Stimulated activated CD8-positive, alpha-beta memory T cell treated with anti-CD3 and anti-CD28 coated beads, Interleukin-4, amount 100 ng/mL, for 4 hours (primary cell): ENCODE measurements around the gene ZFAND3.
"Not testable (repeated sequence)": the region's sequence is repeated elsewhere in the genome, so short reads cannot be mapped to it uniquely, and the experiment has no call there.

Experiments
- DNase-seq, 2 donors: peaks; one replicate each; pipeline ENCODE4 v3.0.0-alpha.2; 2020; ENCODE audit warnings: low read depth in 2 of 2, low spot score in 1 of 2

Gene ZFAND3

DNA sequence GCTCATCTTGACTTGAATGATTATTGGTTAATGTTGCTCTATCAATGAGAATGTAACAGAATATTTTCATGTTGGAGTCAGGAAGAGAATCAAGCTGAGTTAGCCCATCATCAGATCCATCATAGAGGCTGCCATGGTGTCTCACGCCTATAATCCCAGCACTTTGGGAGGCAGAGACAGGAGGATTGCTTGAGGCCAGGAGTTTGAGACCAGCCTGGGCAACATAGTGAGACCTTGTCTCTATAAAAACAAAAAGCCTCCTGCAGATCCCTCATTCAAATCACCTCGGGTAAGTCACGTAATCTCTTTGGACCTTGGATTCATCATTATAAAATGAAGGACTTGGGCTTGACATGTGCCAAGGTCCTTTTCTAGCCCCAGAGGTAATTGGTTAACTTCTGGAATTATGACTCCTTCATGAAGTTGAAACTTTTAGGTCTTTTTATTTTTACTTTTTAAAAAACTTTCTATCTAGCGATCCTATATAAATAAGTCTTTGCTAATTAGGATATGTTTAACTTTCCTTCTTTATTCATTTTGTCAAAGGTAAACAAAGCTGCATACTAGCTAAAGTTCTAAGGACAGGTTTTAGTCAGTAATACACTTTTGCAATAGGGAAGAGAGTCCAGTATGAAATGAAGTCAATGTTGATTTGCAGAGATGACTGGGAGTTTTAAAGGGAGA is 110.9 kb downstream of the ZFAND3 start:
- DNase-seq: no peak

GRCh38 chr6:37931066-37931465 is 111.5 kb downstream of the ZFAND3 start:
- DNase-seq: no peak

DNA sequence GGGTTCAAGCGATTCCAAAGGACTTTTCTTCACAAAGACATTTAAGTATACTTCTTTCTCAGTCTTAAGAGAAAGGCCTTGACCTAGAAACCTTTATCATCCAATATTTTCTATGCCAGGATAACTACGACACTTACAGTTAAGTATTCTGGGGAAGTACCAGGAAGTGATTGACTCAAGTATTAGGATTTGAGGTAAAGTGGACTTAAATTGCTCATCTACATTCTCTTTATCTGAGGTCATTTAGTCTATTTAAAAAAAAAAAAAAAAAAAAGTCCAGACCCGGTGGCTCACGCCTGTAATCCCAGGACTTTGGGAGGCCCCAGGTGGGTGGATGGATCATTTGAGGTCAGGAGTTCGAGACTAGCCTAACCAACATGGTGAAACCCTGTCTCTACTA is 114.7 kb downstream of the ZFAND3 start:
- no peak for DNase-seq

GRCh38 chr6:37936150-37936549 is 116.6 kb downstream of the ZFAND3 start:
- no peak for DNase-seq

- no peak for DNase-seq
These were observed 117.4 kb downstream of the ZFAND3 start for GRCh38 chr6:37936906-37937305.

DNA sequence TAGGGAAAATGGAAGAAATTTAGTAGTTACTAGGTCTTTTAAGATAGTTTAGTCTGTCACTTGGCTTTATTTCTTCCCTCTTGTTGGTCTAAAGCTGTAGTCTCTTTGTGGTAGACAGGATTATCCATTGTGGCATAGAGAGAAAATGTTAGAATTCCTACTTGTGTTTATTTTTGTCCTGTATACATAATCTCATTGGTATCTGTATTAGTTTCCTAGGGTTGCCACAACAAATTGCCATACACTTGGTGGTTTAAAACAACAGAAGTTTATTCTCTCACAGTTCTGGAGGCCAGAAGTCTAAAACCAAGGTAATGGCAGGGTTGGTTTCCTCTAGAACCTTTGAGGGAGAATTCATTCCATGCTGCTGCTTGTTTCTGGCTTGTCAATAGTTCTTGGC is 119.4 kb downstream of the ZFAND3 start:
- DNase-seq: no peak

DNA sequence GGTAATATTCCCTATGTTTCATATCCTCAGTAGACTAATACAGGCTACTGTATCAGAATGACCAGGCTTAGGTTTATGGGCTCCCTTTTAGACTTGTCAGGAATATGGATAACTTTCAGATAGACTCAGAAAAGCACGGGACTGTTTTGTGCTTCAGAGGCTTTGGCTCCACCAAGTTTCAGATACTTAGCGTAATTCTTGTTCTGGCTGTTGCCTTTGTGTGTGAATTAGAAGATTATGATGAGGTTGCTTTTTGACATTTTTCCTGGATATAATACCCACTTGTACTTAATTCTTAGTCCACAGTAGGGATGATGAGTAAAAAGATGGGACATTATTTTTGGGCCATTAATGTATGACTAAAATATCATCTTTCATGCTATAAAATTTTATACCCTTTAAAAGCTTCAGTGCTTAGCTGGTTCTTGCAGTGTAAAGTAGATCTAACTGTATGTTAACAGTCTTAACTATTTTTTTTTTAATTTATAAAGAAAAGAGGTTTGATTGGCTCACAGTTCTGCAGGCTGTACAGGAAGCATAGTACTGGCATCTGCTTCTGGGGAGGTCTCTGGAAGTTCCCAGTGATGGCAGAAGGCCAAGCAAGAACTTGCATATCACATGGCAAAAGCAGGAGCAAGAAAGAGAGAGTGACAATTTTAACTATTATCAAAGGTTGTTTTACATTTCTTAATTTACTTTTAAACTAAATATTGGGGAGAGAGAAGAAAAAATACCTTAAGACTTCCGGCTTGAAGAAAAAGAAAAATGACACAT is 120.7 kb downstream of the ZFAND3 start:
- no peak for DNase-seq

DNA sequence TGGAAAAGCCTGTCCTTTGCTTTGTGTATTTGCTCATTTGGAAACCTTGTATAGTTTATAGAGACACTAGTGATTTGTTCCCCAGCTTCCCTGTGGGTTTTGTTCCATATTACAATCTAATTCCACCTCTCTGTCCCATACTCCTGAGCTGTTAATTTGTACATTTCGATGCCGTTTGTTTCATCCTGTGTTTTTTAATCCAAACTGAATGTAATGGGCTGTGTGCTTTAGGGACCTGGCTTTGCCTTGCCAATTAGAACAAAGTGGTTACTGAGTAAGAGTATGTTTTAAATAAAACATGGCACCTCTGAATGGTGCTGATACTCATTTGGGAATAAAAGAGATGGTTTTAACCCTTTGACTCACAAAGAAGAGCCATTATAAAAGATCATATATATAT is 122.3 kb downstream of the ZFAND3 start:
- DNase-seq: no peak

GRCh38 chr6:37942606-37943376 is 123.3 kb downstream of the ZFAND3 start:
- DNase-seq: no peak

- no peak for DNase-seq
These were observed 124.0 kb downstream of the ZFAND3 start for GRCh38 chr6:37943436-37944058.

- DNase-seq: no peak
These were observed 126.5 kb downstream of the ZFAND3 start for GRCh38 chr6:37946057-37946456.

DNA sequence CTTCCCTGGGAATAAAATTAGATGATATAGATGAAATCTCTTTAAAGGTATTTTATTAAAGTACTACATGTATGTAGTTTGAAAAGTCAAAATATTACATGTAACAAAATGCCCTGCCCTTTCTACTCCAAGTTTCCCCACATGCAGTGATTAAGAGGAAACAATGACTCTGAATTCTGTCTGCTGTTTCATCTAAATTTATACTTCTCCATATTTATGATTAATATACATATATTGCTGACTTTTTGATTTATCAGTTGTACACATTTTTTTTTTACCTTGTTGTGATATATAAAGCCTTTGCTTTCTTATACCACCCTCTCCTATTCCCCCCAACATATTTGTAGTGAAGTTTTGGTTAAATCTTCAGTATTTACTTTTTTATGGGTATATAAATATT is 127.9 kb downstream of the ZFAND3 start:
- DNase-seq: no peak

DNA sequence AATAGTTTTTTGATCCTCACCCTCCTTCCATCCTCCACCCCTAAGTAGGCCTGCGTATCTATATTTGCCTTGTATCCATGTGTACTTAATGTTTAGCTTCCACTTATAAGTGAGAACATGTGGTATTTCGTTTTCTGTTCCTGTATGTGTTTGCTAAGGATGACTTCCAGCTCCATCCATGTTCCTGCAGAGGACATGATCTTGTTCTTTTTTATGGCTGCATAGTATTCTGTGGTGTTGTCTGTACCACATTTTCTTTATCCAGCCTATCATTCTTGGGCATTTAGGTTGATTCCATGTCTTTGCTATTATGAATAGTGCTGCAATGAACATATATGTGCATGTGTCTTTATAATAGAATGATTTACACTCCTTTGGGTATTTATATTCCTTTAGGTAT is 129.1 kb downstream of the ZFAND3 start:
- DNase-seq: not testable (repeated sequence)

- DNase-seq: no peak
These were observed 132.5 kb downstream of the ZFAND3 start for GRCh38 chr6:37952027-37952426.

- no peak for DNase-seq
These were observed 135.3 kb downstream of the ZFAND3 start for GRCh38 chr6:37954791-37955190.

GRCh38 chr6:37956711-37957275 is 137.3 kb downstream of the ZFAND3 start:
- DNase-seq: no peak

DNA sequence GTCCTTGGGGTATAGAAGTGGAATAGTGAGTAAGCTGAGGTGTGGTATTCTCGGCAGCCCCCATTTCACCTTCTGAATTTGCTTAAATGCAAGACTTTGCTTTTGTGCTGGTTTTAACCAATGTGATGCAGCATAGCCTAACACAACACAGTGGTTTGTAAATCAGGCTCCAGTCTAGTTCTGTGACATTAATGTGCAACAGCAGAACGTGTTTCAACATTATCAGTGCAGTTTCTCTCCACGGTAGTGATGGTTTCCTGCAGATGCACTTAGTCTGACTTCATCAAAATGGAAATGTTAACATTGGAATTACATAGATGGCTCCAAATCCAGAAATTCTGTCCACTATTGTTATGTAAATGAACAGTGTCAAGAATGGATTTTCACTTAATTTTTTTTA is 139.5 kb downstream of the ZFAND3 start:
- no peak for DNase-seq

- no peak for DNase-seq
These were observed 140.8 kb downstream of the ZFAND3 start for GRCh38 chr6:37960139-37960935.

DNA sequence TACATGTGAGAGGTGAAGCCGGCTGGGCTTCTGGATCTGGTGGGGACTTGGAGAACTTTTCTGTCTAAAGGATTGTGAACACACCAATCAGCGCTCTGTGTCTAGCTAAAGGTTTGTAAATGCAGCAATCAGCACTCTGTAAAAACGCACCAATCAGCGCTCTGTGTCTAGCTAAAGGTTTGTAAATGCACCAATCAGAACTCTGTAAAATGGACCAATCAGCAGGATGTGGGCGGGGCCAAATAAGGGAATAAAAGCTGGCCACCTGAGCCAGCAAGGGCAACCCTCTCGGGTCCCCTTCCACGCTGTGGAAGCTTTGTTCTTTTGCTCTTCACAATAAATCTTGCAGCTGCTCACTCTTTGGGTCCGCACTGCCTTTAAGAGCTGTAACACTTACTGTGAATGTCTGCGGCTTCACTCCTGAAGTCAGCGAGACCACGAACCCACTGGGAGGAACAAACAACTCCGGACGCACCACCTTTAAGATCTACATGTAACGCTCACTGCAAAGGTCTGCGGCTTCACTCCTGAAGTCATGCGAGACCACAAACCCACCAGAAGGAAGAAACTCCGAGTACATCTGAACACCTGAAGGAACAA is 143.1 kb downstream of the ZFAND3 start:
- not testable (repeated sequence) for DNase-seq
